HG02885 (cell line): ENCODE measurements around the gene SLC25A1.
"Not testable (repeated sequence)": the region's sequence is repeated elsewhere in the genome, so short reads cannot be mapped to it uniquely, and the experiment has no call there.

Experiments used
- ATAC-seq: cut with Tn5 transposase; IDR thresholded peaks from one replicate; pipeline ENCODE4 v1.9.1; 2021; ENCODE audit warnings: mild to moderate bottlenecking; ENCODE audit not compliant: unreplicated experiment, poor library complexity

Gene SLC25A1

DNA sequence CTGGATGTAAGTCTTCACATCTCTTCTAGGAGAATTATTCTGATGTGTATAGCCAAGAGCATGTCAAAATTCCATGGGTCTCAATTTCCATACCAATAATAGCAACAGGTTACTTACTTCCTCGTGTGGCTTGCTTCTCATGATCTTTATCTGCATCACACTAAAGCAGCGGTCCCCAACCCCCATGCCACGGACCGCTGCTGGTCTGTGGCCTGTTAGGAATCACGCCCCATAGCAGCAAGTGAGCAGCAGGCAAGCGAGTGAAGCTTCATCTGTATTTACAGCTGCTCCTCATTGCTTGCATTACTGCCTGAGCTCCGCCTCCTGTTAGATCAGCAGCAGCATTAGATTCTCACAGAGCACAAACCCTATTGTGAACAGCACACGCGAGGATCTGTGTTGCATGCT, 28.9 kb upstream of the SLC25A1 start:
- no peak for ATAC-seq

- no peak for ATAC-seq
Observed at GRCh38 chr22:19206287-19206686, 27.8 kb upstream of the SLC25A1 start.

DNA sequence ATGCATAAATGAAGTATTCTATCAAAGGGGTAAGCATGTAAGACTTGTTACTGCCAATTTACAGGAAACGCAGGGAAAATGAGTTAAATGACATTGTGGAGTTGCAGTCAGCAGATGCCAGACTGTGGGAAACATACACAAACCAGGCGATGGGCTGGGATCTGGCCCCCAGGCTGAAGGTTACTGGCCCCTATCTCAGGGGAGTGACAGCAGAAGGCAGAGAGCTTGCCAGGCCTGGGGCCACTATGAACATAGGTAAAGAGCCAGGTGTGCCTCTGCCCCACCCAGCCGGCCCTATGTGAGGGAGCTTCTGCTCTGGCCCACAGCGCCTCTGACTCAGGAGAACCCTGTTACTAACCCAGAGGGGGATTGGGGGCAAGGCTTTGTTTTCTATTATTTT, 26.1 kb upstream of the SLC25A1 start:
- no peak for ATAC-seq

- ATAC-seq, result no peak
Observed at GRCh38 chr22:19203834-19204233, 25.3 kb upstream of the SLC25A1 start.

DNA sequence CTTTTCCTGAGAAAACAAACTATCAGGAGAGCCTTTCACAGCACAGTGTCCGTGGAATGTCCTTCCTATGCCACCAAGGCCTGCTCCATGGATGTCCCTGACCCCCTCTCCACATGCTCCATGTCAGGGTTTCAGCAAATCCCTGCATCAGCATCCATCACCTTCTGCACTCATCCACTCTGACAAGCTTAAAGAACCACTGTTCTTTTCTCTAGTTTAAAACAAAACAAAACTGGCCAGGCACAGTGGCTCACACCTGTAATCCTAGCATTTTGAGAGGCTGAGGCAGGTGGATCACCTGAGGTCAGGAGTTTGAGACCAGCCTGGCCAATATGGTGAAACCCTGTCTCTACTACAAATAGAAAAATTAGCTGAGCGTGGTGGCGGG, 24.3 kb upstream of the SLC25A1 start:
- not testable (repeated sequence) for ATAC-seq

DNA sequence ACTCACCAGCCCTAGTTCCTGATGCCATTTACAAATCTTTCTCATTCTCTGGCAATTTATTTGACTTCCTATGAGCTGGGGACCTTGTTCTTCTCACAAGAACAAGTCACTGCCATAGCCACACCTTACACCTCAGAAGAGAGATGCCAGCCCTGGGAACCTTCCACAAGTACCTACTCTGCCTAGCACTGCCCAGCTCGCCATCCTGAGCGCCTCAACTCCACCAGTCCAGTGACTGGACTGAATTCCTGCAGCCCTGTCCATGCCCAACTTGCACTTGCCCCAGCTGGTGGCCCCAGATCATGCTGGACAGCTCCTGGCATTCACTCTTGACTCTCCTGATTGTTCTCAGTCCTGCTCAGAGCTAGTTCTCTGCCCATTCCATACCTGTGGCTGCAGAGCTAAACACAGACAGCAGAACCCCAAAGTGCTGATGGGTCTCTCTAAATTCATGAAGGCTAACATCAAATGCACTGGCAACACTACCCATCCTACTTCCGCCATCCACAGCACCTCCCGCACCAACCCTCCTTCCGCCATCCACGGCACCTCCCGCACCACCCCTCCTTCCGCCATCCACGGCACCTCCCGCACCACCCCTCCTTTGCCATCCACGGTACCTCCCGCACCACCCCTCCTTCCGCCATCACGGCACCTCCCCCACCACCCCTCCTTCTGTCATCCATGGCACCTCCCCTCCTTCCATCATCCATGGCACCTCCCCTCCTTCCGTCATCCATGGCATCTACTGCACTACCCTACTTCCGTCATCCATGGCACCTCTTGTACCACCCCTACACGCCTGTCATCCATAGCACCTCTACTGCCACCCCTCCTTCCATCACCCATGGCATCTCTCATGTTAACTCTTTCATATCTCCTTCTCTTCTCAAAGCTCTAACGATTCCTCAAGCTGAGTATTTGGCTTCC, 23.6 kb upstream of the SLC25A1 start:
- no peak for ATAC-seq

DNA sequence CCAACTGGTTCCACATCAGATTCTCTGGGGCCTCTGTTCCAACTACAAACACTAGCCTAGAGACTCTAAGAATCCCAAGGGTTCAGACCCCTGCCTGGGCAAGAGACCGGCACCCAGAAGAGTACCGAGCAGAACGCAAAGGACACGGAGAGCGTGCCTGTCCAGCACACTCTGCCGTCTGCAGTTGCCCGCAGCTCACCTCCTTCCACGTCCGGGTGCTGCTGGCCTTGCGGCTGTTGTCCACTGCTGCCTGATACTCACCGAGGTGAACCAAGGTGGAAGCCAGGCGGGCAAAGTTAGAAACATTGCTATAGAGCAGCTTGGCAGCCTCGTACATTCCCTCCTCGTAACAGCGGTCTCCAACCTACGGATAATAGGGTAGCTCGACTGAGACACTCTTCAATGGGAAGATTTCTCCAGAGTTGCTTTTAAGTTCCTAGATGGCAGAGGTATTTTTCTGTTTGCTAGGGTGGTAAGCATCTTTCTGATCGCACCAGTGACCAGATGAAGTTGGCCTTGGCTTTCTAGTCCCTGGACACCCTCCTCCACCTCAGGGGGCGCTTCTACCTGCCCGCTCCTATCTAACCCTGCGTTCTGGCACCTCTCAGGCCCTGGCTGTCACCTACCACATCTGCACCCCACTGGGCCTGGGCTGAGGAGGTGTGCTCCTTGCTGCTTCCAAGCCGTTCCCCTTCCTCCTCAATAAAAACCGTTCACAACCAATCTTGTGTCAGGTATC, 22.8 kb upstream of the SLC25A1 start:
- no peak for ATAC-seq

DNA sequence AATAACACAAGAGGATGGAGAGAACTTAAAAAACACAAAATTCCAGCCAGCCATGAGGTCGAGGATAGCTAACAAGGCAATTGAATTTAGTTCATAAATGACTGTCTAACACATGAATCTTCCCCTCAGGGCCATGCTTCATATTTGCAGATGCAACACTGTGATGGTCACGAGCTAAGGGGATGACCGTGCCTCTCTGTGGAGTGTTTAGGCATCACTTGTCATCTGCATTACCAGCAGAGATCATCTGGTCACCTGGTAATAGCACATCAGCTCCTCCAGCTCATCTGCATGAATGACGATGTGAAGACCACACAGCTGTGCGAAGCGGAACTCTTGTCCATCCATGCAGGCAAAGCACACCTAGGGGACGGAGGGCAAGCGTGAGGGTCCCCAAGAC, 20.9 kb upstream of the SLC25A1 start:
- no peak for ATAC-seq

GRCh38 chr22:19197997-19198865, 19.7 kb upstream of the SLC25A1 start:
- no peak for ATAC-seq

GRCh38 chr22:19196841-19197612, 18.5 kb upstream of the SLC25A1 start:
- no peak for ATAC-seq

- ATAC-seq, result no peak
Observed at GRCh38 chr22:19195796-19196731, 17.5 kb upstream of the SLC25A1 start.

GRCh38 chr22:19194766-19195536, 16.4 kb upstream of the SLC25A1 start:
- no peak for ATAC-seq

DNA sequence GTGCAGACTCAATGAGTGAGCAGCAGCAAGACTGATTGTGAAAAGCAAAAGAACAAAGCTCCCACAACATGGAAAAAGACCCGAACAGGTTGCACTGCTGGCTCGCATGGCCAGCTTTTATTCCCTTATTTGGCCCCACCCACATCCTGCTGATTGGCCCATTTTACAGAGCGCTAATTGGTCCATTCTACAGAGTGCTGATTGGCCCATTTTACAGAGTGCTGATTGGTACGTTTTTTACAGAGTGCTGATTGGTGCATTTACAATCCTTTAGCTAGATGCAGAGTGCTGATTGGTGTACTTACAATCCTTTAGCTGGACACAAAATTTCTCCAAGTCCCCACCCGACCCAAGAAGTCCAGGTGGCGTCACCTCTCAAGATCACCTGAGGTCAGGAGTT, 15.3 kb upstream of the SLC25A1 start:
- no peak for ATAC-seq

DNA sequence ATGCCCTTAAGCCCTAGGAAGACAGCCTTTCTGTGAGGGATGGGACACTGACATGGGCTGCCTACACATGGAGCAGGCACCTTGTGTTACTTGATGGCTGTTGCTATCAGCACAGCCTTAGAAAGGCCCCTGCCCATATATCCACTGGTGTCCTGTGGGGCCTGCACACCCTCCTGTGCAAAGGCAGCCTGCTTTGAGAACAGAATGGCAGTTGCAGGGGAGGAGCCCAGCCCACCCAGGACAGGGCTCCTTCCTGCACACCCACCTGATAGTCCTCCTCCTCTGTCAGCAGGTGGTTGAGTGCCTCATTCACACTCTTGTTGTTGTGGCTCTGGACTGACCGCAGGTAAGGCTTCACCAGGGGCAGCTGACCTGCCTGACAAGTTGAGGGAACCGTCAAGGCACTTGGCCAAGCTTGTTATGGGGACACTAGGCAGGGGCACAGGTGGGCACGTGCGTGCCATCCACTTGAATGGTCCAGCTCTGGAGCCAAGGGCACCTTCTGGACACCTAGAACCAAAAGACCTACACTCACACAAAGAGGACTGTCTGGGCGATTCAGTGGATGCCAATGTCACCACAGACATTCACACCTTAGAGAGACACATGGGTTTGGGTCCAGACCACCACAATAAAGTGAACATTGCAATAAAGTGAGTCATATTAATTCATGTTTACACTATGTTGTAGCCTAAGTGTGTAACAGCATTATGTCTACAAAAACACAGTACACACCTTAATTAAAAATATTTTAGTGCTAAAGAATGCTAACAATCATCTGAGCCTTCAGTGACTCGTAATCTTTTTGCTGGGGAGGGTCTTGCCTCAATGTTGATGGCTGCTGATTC, 9.4 kb upstream of the SLC25A1 start:
- no peak for ATAC-seq

DNA sequence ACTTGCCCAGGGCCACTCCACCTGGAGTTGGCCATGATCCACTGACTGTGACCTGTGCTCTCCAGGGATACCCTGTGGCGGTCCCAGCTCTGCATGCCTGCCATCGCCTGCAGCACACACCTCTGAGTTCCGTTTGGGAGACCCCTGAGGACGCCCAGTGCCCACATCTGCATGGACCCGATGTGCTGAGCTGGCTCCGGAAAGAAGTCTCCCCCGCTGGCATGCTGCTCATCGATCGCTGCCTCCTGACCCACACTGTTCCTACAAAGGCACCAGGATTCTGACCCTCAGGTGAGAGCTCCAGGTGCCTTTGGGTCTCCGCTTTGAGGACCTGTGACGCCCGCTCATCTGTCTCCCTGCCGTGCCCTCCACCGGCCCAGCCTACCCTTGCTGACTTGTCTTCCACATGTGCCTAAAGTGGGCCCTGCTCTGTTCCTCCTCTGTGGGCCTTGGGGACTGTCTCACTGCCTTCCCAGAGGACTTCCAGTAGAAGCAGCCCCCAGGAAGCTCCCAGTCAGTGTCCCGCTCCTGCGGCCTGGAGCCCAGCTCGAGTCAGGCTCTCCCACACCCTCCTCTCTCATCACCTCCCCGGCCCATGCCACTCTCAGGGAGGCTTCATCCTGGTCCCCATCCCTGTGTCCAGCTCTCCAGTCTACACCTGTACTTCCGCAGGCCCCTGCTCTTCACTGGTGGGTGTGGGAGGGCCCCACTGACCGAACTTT, 5.9 kb upstream of the SLC25A1 start:
- no peak for ATAC-seq

DNA sequence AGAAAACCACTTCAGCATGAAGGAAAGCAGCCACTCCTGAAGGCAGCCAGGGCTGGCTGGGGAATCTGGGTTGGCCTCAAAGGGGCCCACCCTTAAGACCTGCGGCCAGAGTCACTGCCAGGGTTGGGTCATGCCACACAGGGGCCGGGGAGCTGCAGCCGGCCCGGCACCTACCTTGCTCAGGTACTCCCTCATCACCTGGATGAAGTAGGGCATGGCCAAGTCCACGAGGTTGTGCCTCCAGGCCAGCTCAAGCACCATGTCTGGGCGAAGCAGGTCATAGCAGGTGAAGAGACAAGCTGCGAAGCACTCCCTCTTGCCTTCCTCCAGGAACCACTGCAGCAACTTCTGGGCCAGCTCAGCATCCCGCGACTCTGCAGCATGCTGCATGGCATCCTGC, 4.7 kb upstream of the SLC25A1 start:
- no peak for ATAC-seq
